ENCODE measurements around the gene SEMA4G.

Gene SEMA4G

DNA sequence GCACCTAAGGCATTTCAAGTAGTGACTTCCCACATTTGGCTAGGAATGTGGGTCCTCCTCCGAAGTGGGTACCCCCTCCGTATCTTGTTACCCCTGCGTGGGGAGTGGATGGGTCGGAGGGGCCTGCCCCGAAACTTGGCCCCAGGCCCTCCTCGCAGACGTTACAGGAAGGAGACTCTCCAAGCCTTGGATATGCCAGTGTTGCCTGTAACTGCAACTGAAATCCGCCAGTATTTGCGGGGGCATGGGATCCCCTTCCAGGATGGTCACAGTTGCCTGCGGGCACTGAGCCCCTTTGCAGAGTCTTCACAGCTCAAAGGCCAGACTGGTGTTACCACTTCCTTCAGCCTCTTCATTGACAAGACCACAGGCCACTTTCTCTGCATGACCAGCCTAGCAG, 18.9 kb downstream of the SEMA4G start:
- no peak for DNase-seq

DNA sequence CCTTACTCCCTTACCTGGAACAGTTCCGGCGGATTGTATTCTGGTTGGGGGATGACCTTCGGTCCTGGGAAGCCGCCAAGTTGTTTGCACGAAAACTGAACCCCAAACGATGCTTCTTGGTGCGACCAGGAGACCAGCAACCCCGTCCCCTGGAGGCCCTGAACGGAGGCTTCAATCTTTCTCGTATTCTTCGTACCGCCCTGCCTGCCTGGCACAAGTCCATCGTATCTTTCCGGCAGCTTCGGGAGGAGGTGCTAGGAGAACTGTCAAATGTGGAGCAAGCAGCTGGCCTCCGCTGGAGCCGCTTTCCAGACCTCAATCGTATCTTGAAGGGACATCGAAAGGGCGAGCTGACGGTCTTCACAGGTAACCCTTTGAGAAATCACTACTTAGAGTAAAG, 19.8 kb downstream of the SEMA4G start:
- no peak for DNase-seq

GRCh38 chr10:100993986-100994708, 24.8 kb downstream of the SEMA4G start:
- DNase-seq, result no peak

DNA sequence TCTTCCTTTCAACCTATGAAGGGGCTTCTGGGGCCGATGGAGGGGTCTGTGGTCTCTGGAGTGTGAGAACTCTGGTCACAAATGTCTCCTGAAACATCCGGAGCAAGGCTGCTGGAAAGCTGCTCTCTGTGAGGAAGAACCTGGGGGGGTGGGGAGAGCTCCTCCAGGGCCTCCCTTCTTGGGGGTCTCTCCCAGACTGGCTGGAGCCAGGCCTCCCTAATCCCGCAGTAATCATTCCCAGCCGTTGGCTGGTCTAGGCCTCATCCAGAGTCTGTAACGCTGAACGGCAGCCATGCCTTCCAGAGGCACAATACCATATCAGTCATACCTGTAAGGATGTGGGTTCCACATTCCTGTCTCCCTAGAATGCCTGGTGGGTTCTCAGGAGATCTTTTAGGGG, 25.9 kb downstream of the SEMA4G start:
- no peak for DNase-seq

- DNase-seq, result peak; percentile 29
These were observed 27.5 kb downstream of the SEMA4G start for GRCh38 chr10:100996678-100997359.

DNA sequence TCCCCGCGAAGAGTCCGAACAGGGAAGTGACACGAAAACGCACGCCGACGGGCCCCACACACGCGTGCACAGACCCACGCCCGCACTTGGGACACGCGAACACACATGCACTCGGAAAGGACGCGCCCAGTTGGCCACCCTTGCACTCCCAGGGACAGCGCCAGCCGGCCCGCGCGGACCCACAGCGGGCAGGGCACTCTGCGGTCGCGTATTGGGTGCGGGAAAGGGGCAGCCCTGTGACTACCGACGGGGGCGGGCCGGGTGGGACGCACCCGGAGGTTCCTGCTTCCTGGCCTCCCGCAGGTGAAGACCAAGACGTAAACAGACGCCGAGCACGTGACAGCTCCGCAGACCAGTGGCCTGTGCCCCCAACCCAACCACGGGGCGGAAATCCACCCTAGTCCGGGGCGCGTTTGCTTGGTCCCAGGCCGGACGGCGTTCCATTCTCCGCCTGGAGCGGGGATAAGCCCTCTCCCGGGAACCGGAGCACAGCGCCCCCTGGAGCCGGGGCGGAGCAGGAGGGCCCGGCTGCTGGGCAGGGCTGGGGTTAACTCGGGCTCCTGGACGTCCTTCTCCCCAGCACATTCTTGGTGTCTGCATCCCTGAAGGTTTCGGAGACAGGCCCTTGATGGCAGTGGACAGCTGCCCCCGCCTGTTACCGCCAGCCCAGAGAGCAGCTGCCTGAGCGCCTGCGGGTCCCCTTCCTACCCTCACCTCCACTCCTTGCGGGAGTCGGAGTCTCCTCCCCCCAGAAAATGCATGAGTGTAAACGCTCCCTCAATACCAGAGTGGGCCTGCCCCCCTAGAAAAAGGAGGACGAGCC, 28.3 kb downstream of the SEMA4G start:
- peak; percentile 68 for DNase-seq

DNA sequence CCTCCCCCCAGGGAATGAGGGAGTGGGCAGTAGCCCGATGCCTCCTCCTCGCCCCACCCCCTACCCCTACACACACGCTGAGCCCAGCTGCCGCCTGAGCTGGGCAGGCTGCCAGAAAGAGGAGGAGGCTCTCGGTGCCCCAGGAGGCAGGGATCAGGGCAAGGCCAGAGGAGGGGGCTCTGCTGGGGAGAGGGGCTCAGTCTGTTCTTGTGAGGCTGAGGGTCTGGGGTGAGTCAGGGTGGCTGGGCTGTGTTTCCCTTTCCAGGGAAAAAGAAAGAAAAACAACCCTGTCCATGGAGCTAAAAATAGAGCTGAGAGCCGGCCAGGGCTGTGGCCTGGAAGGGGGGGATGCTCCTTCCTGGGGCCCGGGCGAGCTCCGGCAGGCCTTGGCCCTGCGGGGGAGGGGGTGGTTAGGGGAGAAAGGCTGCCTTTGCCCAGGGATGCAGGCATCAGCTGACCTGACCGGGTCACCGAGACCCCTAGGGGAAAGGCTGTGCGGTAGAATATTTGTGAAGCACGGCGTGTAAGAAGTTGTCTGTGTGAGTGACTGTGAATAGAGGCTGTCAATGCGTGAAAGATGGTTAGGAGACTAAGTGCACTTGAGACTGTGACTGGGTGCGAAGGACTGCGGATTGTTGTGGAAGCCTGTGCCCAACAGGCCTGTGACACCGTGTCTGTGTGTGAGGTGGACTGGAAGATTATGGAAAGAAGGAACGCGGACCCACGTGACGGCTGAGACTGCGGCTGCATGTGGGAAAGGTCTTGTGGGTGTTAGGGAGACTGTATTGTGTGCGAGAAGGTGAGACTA, 29.1 kb downstream of the SEMA4G start:
- DNase-seq, result peak; percentile 91

DNA sequence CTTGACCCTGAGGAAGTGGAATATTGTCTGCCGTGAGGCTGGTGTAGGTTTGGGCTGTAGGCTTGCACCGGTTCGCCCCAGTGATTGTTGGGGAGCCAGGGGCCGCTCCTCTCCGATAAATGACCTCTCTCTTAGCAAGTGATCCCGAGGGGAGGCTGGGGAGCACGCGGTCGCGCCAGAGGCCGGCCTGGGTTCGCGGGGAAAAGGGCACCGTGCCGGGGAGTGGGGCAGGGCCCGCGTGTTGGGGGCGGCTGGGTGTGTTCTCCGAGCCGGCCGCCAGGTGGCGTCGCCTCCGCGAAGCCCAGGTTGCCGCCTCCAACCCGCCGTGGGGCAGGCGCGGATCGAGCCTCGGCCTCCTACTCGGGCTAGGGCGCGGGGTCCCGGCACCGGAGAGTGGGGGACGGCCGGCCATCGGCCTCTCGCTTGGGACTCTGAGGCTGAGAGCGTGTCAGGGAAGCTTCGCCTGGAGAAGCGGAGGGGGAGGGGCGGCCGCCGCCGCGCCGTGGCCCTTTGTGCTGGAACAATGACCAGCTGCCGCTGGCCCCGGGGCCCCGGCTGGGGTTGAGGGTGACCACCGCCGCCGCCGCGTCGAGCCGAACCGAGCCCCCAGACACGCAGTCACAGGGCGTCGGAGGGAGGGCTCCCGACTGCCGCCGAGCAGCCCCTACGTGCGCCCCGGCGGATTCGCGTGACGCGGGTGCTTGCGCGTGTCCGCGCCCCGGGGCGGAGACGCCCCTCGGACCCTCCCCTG, 29.9 kb downstream of the SEMA4G start:
- peak; percentile 47 for DNase-seq

GRCh38 chr10:100999742-101000126, 30.4 kb downstream of the SEMA4G start, which contains the start of gene LZTS2:
Gene LZTS2 (plus strand): TSS chr10:100999808. CDS start chr10:101002539, 2,731 bp downstream.
- peak; percentile 25 for DNase-seq

- peak; percentile 25 for DNase-seq
These were observed 31.0 kb downstream of the SEMA4G start for GRCh38 chr10:101000127-101000914.

DNA sequence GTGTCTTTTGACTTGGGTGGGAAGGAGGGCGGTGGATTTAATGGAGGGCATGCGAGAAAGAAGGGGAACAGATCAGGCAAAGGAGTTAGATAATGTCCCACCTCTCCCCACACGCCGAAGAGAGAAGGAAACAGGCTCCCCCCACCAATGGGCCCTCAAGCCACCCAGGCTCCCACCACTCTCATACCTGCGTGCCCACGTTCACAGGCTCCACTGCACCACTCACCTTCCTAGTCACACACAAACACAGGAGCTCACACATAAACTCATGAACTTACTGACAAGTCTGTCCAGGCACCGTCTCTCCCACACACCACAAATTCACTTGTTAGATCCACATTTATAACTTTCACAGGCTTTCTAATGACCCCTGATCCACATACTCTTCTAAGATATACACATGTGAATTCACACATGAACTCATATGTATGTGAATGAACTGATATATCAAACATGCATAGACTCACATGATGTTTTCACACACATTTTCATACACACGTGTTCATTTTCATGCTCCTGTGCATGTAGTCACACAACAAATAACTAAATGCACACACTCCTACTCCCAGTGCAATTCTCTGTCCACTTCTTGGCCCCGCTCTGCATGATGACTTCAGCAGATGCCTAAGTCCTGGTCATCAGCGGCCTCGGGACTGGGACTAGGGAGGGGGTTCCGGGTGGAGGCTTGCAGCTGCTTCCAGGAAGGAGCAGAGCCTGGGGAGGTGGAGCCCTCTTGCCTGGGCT, 31.8 kb downstream of the SEMA4G start:
- DNase-seq, result peak; percentile 26

DNA sequence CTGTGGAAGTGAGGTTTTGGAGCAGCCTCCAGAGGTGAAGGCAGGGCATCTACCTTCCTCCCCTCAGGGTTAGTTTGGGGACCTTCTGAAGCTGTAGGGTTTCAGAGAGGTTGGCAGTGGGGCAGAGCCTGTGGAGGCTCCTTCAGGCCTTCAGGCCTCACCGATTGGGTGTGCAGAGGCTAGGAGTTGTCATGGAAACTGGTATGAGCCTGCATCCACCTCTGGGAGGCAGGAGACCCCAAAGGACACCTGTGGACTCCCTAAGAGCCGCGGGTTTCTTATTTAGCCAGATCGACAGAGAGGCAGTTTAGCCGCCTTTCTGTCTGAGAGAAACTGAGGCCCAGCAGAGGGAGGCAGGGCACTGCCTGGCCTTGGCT, 32.3 kb downstream of the SEMA4G start:
- no peak for DNase-seq

DNA sequence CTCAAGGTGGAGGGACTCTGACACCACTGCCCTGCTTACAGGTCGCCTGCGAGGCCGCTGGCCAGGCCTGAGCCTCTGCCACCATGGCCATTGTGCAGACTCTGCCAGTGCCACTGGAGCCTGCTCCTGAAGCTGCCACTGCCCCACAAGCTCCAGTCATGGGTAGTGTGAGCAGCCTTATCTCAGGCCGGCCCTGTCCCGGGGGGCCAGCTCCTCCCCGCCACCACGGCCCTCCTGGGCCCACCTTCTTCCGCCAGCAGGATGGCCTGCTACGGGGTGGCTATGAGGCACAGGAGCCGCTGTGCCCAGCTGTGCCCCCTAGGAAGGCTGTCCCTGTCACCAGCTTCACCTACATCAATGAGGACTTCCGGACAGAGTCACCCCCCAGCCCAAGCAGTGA, 33.2 kb downstream of the SEMA4G start:
- DNase-seq, result no peak

DNA sequence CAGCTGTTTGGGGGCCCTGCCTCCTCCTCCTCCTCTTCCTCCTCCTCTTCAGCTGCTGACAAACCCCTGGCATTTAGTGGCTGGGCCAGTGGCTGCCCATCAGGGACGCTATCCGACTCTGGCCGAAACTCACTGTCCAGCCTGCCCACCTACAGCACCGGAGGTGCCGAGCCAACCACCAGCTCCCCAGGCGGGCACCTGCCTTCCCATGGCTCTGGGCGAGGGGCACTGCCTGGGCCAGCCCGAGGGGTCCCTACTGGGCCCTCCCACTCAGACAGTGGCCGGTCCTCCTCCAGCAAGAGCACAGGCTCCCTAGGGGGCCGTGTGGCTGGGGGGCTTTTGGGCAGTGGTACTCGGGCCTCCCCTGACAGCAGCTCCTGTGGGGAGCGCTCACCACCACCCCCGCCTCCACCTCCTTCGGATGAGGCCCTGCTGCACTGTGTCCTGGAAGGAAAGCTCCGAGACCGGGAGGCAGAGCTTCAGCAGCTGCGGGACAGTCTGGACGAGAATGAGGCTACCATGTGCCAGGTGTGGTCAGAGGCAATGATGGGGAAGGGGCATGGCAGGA, 34.4 kb downstream of the SEMA4G start:
- DNase-seq, result no peak

- no peak for DNase-seq
These were observed 36.1 kb downstream of the SEMA4G start for GRCh38 chr10:101005361-101005760.

GRCh38 chr10:101005869-101006567, 36.7 kb downstream of the SEMA4G start:
- no peak for DNase-seq

DNA sequence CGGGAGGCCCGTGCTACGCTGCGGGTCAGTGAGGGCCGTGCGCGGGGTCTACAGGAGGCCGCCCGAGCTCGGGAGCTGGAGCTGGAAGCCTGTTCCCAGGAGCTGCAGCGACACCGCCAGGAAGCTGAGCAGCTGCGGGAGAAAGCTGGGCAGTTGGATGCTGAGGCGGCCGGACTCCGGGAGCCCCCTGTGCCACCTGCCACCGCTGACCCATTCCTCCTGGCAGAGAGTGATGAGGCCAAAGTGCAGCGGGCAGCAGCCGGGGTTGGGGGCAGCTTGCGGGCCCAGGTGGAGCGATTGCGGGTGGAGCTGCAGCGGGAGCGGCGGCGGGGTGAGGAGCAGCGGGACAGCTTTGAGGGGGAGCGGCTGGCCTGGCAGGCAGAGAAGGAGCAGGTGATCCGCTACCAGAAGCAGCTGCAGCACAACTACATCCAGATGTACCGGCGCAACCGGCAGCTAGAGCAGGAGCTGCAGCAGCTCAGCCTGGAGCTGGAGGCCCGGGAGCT, 37.3 kb downstream of the SEMA4G start:
- no peak for DNase-seq

DNA sequence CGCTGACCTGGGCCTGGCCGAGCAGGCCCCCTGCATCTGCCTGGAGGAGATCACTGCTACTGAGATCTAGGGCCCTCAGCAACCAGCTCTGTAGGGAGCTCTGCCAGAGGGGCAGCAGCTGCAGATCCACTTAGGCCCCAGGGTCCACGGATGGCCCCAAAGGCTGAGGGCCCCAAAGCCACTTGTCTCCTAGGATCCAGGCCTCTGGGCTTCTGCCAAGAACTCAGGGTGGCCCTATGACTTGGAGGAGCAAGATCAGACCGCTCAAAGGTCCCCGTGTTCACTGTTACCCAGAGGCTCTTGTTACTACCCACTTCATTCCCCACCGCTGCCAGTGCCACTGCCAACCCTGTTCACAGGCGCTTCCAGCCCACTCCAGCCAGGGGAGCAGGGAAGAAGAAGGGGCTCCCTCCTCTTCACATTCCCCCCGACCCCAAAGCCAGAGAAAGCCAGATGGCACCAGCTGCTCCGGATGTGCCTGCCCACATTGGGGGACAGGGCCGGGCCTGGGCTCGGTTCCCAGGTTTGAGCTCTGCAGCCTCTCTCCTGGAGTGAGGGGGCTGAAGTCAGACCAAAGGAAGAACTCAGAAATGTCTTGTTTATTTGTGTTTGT, 37.9 kb downstream of the SEMA4G start:
- no peak for DNase-seq
